GM13977 (cell line): ENCODE results near the gene STOML1.

ENCODE experiments used
- DNase-seq: peaks from one replicate; pipeline ENCODE4 v3.0.0; 2012; ENCODE audit warnings: low spot score
- CTCF ChIP-seq: IDR thresholded peaks from 2 replicates; pipeline ENCODE4 v1.5.1; 2012; ENCODE audit warnings: mild to moderate bottlenecking, control low read depth; ENCODE audit not compliant: insufficient read depth; ENCODE audit errors: extremely low read depth, missing control alignments
- in situ Hi-C: fragments of 300-500 bp; cut with MboI; formaldehyde crosslinking; loops from one replicate; pipeline ENCODE4 v1.12.0; 2022; ENCODE audit warnings: low sequenced_read_pairs, low pct_unique_long_range_greater_than_20kb, mixed read lengths, inconsistent platforms; ENCODE audit not compliant: unreplicated experiment

Gene STOML1

GRCh38 chr15:73997986-73998385, 5.9 kb upstream of the STOML1 start:
- in situ Hi-C loops = no loop called here
- no peak for TF ChIP-seq CTCF
- no peak for DNase-seq

- TF ChIP-seq CTCF = no peak
- in situ Hi-C loops = no loop called here
- peak; percentile 61 for DNase-seq
Measured at GRCh38 chr15:73996939-73997338, 4.8 kb upstream of the STOML1 start.

GRCh38 chr15:73996267-73996666, 4.2 kb upstream of the STOML1 start:
- DNase-seq = no peak
- in situ Hi-C loops = no loop called here
- TF ChIP-seq CTCF = no peak

- in situ Hi-C loops = no loop called here
- DNase-seq = no peak
- TF ChIP-seq CTCF = no peak
Measured at GRCh38 chr15:73994912-73995622, 3.0 kb upstream of the STOML1 start.

GRCh38 chr15:73994413-73994883, 2.4 kb upstream of the STOML1 start, which contains the start of gene PML:
Gene PML, plus strand, starts transcription at chr15:73994716. Its CDS starts 97 bp downstream, at chr15:73994813.
- in situ Hi-C loops = no loop called here
- peak; percentile 97 for DNase-seq
- no peak for TF ChIP-seq CTCF

- no peak for TF ChIP-seq CTCF
- DNase-seq = no peak
- in situ Hi-C loops = no loop called here
Measured at GRCh38 chr15:73993211-73993994, 1.3 kb upstream of the STOML1 start.
